ENCODE data around the gene TMEM236. TPM values are rescaled to one million over a fixed set of nuclear protein-coding genes. Genes with fewer than 3 reads are reported as not detected.
A peak's percentile ranks its signal among the peaks of the same experiment; 100 is the strongest.

Gene TMEM236
- total and polyA plus RNA-seq, 4 experiments from 2014 or later: 0.03 to 0.17 (median 0.17) TPM; not detected in 1

GRCh38 chr10:17780727-17781126, 28.7 kb downstream of the TMEM236 start:
- H3K27ac Mint-ChIP-seq: no peak overlapping the region
- POLR2A ChIA-PET (ENCODE audit: partially characterized antibody): no interaction called here
- CTCF ChIA-PET (ENCODE audit: partially characterized antibody): no interaction called here
- no peaks in the 10 kb centered on the region for H3K27me3 ChIP-seq (ENCODE audit: insufficient read depth, low read length)
- no peak for DNase-seq
- no peaks in the 10 kb centered on the region for H3K4me1 Mint-ChIP-seq
- intact Hi-C loops (cut with micrococcal nuclease): no loop called here
- no peaks in the 10 kb centered on the region for H3K36me3 Mint-ChIP-seq
- no peaks in the 10 kb centered on the region for H3K4me1 ChIP-seq (ENCODE audit: insufficient read depth, low read length)
- no peaks in the 10 kb centered on the region for H3K9me3 ChIP-seq (ENCODE audit: control insufficient read depth in 1 of 2, low read length in 2 of 2)
- no peak overlapping the region for H3K27ac ChIP-seq (ENCODE audit: low read depth, low read length)
- H3K4me3 ChIP-seq (ENCODE audit: low read length in 2 of 2): no peak overlapping the region
- no peak overlapping the region for H3K4me3 Mint-ChIP-seq
- peaks cover 0 to 4% (median 0%) of the 10 kb centered on the region in 8 donors for H3K9me3 Mint-ChIP-seq
- H3K36me3 ChIP-seq (ENCODE audit: insufficient read depth, low read length): no peaks in the 10 kb centered on the region
- peaks cover 0 to 2% of the 10 kb centered on the region in 2 donors for H3K27me3 Mint-ChIP-seq

- Histone ChIP-seq H3K4me3 (ENCODE audit: low read length in 2 of 2) (no peak overlapping the region), H3K4me1 (ENCODE audit: insufficient read depth, low read length) (no peaks in the 10 kb centered on the region), H3K27me3 (ENCODE audit: insufficient read depth, low read length) (no peaks in the 10 kb centered on the region), H3K9me3 (ENCODE audit: control insufficient read depth in 1 of 2, low read length in 2 of 2) (no peaks in the 10 kb centered on the region), H3K36me3 (ENCODE audit: insufficient read depth, low read length) (no peaks in the 10 kb centered on the region), H3K27ac (ENCODE audit: low read depth, low read length) (no peak overlapping the region)
- POLR2A ChIA-PET (ENCODE audit: partially characterized antibody): no interaction called here
- no peaks in the 10 kb centered on the region for H3K36me3 Mint-ChIP-seq
- DNase-seq: no peak
- H3K27me3 Mint-ChIP-seq: peaks cover 0 to 2% of the 10 kb centered on the region in 2 donors
- no peaks in the 10 kb centered on the region for H3K4me1 Mint-ChIP-seq
- no peak overlapping the region for H3K27ac Mint-ChIP-seq
- CTCF ChIA-PET (ENCODE audit: partially characterized antibody): no interaction called here
- H3K9me3 Mint-ChIP-seq: peaks cover 0 to 4% (median 0%) of the 10 kb centered on the region in 8 donors
- no peak overlapping the region for H3K4me3 Mint-ChIP-seq
- intact Hi-C loops (cut with micrococcal nuclease): no loop called here
Measured at GRCh38 chr10:17781856-17782255, 29.9 kb downstream of the TMEM236 start.

GRCh38 chr10:17782921-17783665, 31.1 kb downstream of the TMEM236 start:
- H3K4me1 Mint-ChIP-seq: no peaks in the 10 kb centered on the region
- ChIA-PET POLR2A (ENCODE audit: partially characterized antibody) (no interaction called here), CTCF (ENCODE audit: partially characterized antibody) (no interaction called here)
- H3K4me3 ChIP-seq (ENCODE audit: low read length in 2 of 2): no peak overlapping the region
- peak in 1 of 5 donors; percentile 35 for DNase-seq
- peaks cover 0 to 4% (median 0%) of the 10 kb centered on the region in 8 donors for H3K9me3 Mint-ChIP-seq
- no peak overlapping the region for H3K4me3 Mint-ChIP-seq
- H3K27ac ChIP-seq (ENCODE audit: low read depth, low read length): no peak overlapping the region
- intact Hi-C loops (cut with micrococcal nuclease): no loop called here
- no peaks in the 10 kb centered on the region for H3K36me3 Mint-ChIP-seq
- H3K27ac Mint-ChIP-seq: no peak overlapping the region
- H3K36me3 ChIP-seq (ENCODE audit: insufficient read depth, low read length): no peaks in the 10 kb centered on the region
- no peaks in the 10 kb centered on the region for H3K9me3 ChIP-seq (ENCODE audit: control insufficient read depth in 1 of 2, low read length in 2 of 2)
- H3K27me3 Mint-ChIP-seq: peaks cover 0 to 2% of the 10 kb centered on the region in 2 donors
- H3K4me1 ChIP-seq (ENCODE audit: insufficient read depth, low read length): no peaks in the 10 kb centered on the region
- no peaks in the 10 kb centered on the region for H3K27me3 ChIP-seq (ENCODE audit: insufficient read depth, low read length)

- H3K36me3 Mint-ChIP-seq: no peaks in the 10 kb centered on the region
- Histone ChIP-seq H3K4me3 (ENCODE audit: low read length in 2 of 2) (no peak overlapping the region), H3K27ac (ENCODE audit: low read depth, low read length) (no peak overlapping the region), H3K4me1 (ENCODE audit: insufficient read depth, low read length) (no peaks in the 10 kb centered on the region), H3K27me3 (ENCODE audit: insufficient read depth, low read length) (no peaks in the 10 kb centered on the region), H3K9me3 (ENCODE audit: control insufficient read depth in 1 of 2, low read length in 2 of 2) (no peaks in the 10 kb centered on the region), H3K36me3 (ENCODE audit: insufficient read depth, low read length) (no peaks in the 10 kb centered on the region)
- H3K4me3 Mint-ChIP-seq: no peak overlapping the region
- POLR2A ChIA-PET (ENCODE audit: partially characterized antibody): no interaction called here
- peaks cover 0 to 4% (median 0%) of the 10 kb centered on the region in 8 donors for H3K9me3 Mint-ChIP-seq
- H3K4me1 Mint-ChIP-seq: no peaks in the 10 kb centered on the region
- no peak overlapping the region for H3K27ac Mint-ChIP-seq
- no peak for DNase-seq
- H3K27me3 Mint-ChIP-seq: peaks cover 0 to 2% of the 10 kb centered on the region in 2 donors
- intact Hi-C loops (cut with micrococcal nuclease): no loop called here
- CTCF ChIA-PET (ENCODE audit: partially characterized antibody): no interaction called here
Measured at GRCh38 chr10:17783751-17784150, 31.8 kb downstream of the TMEM236 start.

- no peaks in the 10 kb centered on the region for H3K9me3 ChIP-seq (ENCODE audit: control insufficient read depth in 1 of 2, low read length in 2 of 2)
- H3K27ac ChIP-seq (ENCODE audit: low read depth, low read length): no peak overlapping the region
- POLR2A ChIA-PET (ENCODE audit: partially characterized antibody): no interaction called here
- Mint-ChIP-seq H3K36me3 (no peaks in the 10 kb centered on the region), H3K27me3 (peaks cover 0 to 2% of the 10 kb centered on the region in 2 donors), H3K9me3 (peaks cover 0 to 4% (median 0%) of the 10 kb centered on the region in 8 donors), H3K4me3 (no peak overlapping the region), H3K27ac (no peak overlapping the region), H3K4me1 (no peaks in the 10 kb centered on the region)
- H3K36me3 ChIP-seq (ENCODE audit: insufficient read depth, low read length): no peaks in the 10 kb centered on the region
- DNase-seq: no peak
- H3K4me3 ChIP-seq (ENCODE audit: low read length in 2 of 2): no peak overlapping the region
- H3K4me1 ChIP-seq (ENCODE audit: insufficient read depth, low read length): no peaks in the 10 kb centered on the region
- intact Hi-C loops (cut with micrococcal nuclease): no loop called here
- no peaks in the 10 kb centered on the region for H3K27me3 ChIP-seq (ENCODE audit: insufficient read depth, low read length)
- CTCF ChIA-PET (ENCODE audit: partially characterized antibody): interaction anchor here (0.7 kb wide), 1 partner anchor 10 kb away, joined by 3 read pairs; no protein-coding TSS in a partner anchor
Measured at GRCh38 chr10:17784688-17785087, 32.7 kb downstream of the TMEM236 start.

GRCh38 chr10:17785276-17785930, 33.4 kb downstream of the TMEM236 start:
- Histone ChIP-seq H3K9me3 (ENCODE audit: control insufficient read depth in 1 of 2, low read length in 2 of 2) (no peaks in the 10 kb centered on the region), H3K27ac (ENCODE audit: low read depth, low read length) (no peak overlapping the region), H3K36me3 (ENCODE audit: insufficient read depth, low read length) (no peaks in the 10 kb centered on the region), H3K4me1 (ENCODE audit: insufficient read depth, low read length) (no peaks in the 10 kb centered on the region), H3K27me3 (ENCODE audit: insufficient read depth, low read length) (no peaks in the 10 kb centered on the region), H3K4me3 (ENCODE audit: low read length in 2 of 2) (no peak overlapping the region)
- Mint-ChIP-seq H3K36me3 (no peaks in the 10 kb centered on the region), H3K4me1 (no peaks in the 10 kb centered on the region), H3K27ac (no peak overlapping the region), H3K9me3 (peaks cover 0 to 2% (median 0%) of the 10 kb centered on the region in 8 donors), H3K27me3 (peaks cover 0 to 2% of the 10 kb centered on the region in 2 donors), H3K4me3 (no peak overlapping the region)
- ChIA-PET POLR2A (ENCODE audit: partially characterized antibody) (no interaction called here), CTCF (ENCODE audit: partially characterized antibody) (interaction anchor here (0.7 kb wide), 1 partner anchor 9 kb away, joined by 3 read pairs; no protein-coding TSS in a partner anchor)
- intact Hi-C loops (cut with micrococcal nuclease): no loop called here
- DNase-seq: no peak

- Histone ChIP-seq H3K27ac (ENCODE audit: low read depth, low read length) (no peak overlapping the region), H3K27me3 (ENCODE audit: insufficient read depth, low read length) (no peaks in the 10 kb centered on the region), H3K4me1 (ENCODE audit: insufficient read depth, low read length) (no peaks in the 10 kb centered on the region), H3K4me3 (ENCODE audit: low read length in 2 of 2) (no peak overlapping the region), H3K36me3 (ENCODE audit: insufficient read depth, low read length) (no peaks in the 10 kb centered on the region), H3K9me3 (ENCODE audit: control insufficient read depth in 1 of 2, low read length in 2 of 2) (no peaks in the 10 kb centered on the region)
- H3K4me1 Mint-ChIP-seq: no peaks in the 10 kb centered on the region
- ChIA-PET POLR2A (ENCODE audit: partially characterized antibody) (no interaction called here), CTCF (ENCODE audit: partially characterized antibody) (no interaction called here)
- H3K9me3 Mint-ChIP-seq: no peaks in the 10 kb centered on the region
- H3K4me3 Mint-ChIP-seq: no peak overlapping the region
- intact Hi-C loops (cut with micrococcal nuclease): no loop called here
- no peak overlapping the region for H3K27ac Mint-ChIP-seq
- no peak for DNase-seq
- no peaks in the 10 kb centered on the region for H3K36me3 Mint-ChIP-seq
- H3K27me3 Mint-ChIP-seq: peaks cover 0 to 2% of the 10 kb centered on the region in 2 donors
Measured at GRCh38 chr10:17787087-17787961, 35.3 kb downstream of the TMEM236 start.
